T-helper 22 cell (primary cell): ENCODE data around the gene FGF6.

Experiments
- DNase-seq: peaks from one replicate; pipeline ENCODE4 v3.0.0-alpha.2; 2020; ENCODE audit warnings: low read depth

FGF6 gene

GRCh38 chr12:4447151-4447550, 1.5 kb upstream of the FGF6 start:
- DNase-seq = no peak

- DNase-seq = no peak
Measured at GRCh38 chr12:4446335-4446734, 720 bp upstream of the FGF6 start.

- no peak for DNase-seq
Measured at GRCh38 chr12:4444031-4444430, 1.6 kb downstream of the FGF6 start.

GRCh38 chr12:4443616-4444015, 2.0 kb downstream of the FGF6 start:
- DNase-seq = no peak

- DNase-seq = no peak
Measured at GRCh38 chr12:4441355-4442335, 4.0 kb downstream of the FGF6 start.

- DNase-seq = no peak
Measured at GRCh38 chr12:4440187-4440941, 5.3 kb downstream of the FGF6 start.

- no peak for DNase-seq
Measured at GRCh38 chr12:4439736-4440135, 5.9 kb downstream of the FGF6 start.

- no peak for DNase-seq
Measured at GRCh38 chr12:4438834-4439596, 6.6 kb downstream of the FGF6 start.

- no peak for DNase-seq
Measured at GRCh38 chr12:4435537-4435936, 10.1 kb downstream of the FGF6 start.

- no peak for DNase-seq
Measured at GRCh38 chr12:4434706-4435425, 10.7 kb downstream of the FGF6 start.

GRCh38 chr12:4434301-4434700, 11.3 kb downstream of the FGF6 start:
- DNase-seq = no peak

GRCh38 chr12:4433745-4434058, 11.9 kb downstream of the FGF6 start:
- DNase-seq = no peak

GRCh38 chr12:4432878-4433744, 12.5 kb downstream of the FGF6 start:
- no peak for DNase-seq

- no peak for DNase-seq
Measured at GRCh38 chr12:4431866-4432265, 13.7 kb downstream of the FGF6 start.

- DNase-seq = no peak
Measured at GRCh38 chr12:4431436-4431835, 14.2 kb downstream of the FGF6 start.

GRCh38 chr12:4424422-4424821, 21.2 kb downstream of the FGF6 start:
- no peak for DNase-seq

GRCh38 chr12:4423528-4424195, 22.0 kb downstream of the FGF6 start:
- no peak for DNase-seq

GRCh38 chr12:4422985-4423384, 22.6 kb downstream of the FGF6 start:
- DNase-seq = no peak

GRCh38 chr12:4421590-4422031, 24.0 kb downstream of the FGF6 start:
- no peak for DNase-seq

GRCh38 chr12:4420138-4420670, 25.4 kb downstream of the FGF6 start:
- no peak for DNase-seq
